Endothelial cell of umbilical vein (primary cell): Measurements from ENCODE around the gene TRPM1. TPM values are rescaled to one million over a fixed set of nuclear protein-coding genes. Genes with fewer than 3 reads are reported as not detected.

Experiments
- BruUV-seq: library from RNA; stranded (reverse); fragments of 400-500 nt; replicated peaks from 2 replicates; lab custom pipeline; 2021; lab: Mats Ljungman, UMichigan
- CTCF ChIA-PET: fragments of 300-600, 350-600 bp; sonication (Branson Sonifier 250); formaldehyde crosslinking; loops from one replicate; lab custom pipeline; 2021; ENCODE audit warnings: antibody characterized with exemption, inconsistent platforms; lab: Charles Lee
- POLR2A ChIA-PET: fragments of 300-600, 350-600 bp; sonication (Branson Sonifier 250); formaldehyde crosslinking; loops from one replicate; lab custom pipeline; 2021; ENCODE audit warnings: antibody characterized with exemption, inconsistent platforms; lab: Charles Lee
- DNase-seq: peaks from one replicate; pipeline ENCODE4 v3.0.0-alpha.2; 2011; ENCODE audit warnings: low read depth, low spot score
- FAIRE-seq: peaks from 2 replicates; lab custom pipeline; 2011; peaks lifted over from hg19 to GRCh38; lab: Jason Lieb, UNC
- H2AFZ ChIP-seq: 2 replicates; pipeline ENCODE4 v1.6.0; 2012; ENCODE audit warnings: low read depth, low read length, control low read depth, inconsistent platforms
- H3K27ac ChIP-seq: 2 replicates; pipeline ENCODE4 v1.5.1; 2011; ENCODE audit warnings: low read depth, mild to moderate bottlenecking, control low read depth, low read length, moderate library complexity; ENCODE audit not compliant: insufficient read depth
- H3K27me3 ChIP-seq, 2 experiments: 2 replicates each; pipeline versions ENCODE4 v1.6.0 to v1.6.1; 2011; ENCODE audit warnings: low read length in 2 of 2, mixed read lengths in 1 of 2; ENCODE audit not compliant: control insufficient read depth in 2 of 2, insufficient read depth in 2 of 2
- H3K36me3 ChIP-seq, 2 experiments: 2 replicates in 1 of 2; 3 replicates in 1 of 2; pipeline ENCODE4 v1.5.1; 2011; ENCODE audit warnings: low read length in 2 of 2, mild to moderate bottlenecking in 1 of 2, moderate library complexity in 1 of 2; ENCODE audit not compliant: control insufficient read depth in 2 of 2, insufficient read depth in 2 of 2; ENCODE audit errors: extremely low read depth in 1 of 2
- H3K4me1 ChIP-seq: 3 replicates; pipeline ENCODE4 v1.5.1; 2011; ENCODE audit warnings: mild to moderate bottlenecking, low read length; ENCODE audit not compliant: control insufficient read depth, insufficient read depth; ENCODE audit errors: extremely low read depth
- H3K4me2 ChIP-seq: 2 replicates; pipeline ENCODE4 v1.6.1; 2011; ENCODE audit warnings: low read length, control low read depth, mixed read lengths; ENCODE audit not compliant: insufficient read depth
- H3K4me3 ChIP-seq, 3 experiments: fragments of 200-600 bp in 1 of 3; sonication (generic), shearing (Covaris generic) in 1 of 3; replicated peaks in 1 of 3; 2 replicates each; pipeline ENCODE4 v1.5.1; 2011 to 2016; ENCODE audit warnings: control low read depth in 3 of 3, low read length in 3 of 3, mild to moderate bottlenecking in 2 of 3, inconsistent platforms in 1 of 3, low read depth in 1 of 3, moderate library complexity in 1 of 3; ENCODE audit not compliant: insufficient read depth in 1 of 3
- H3K79me2 ChIP-seq: 2 replicates; pipeline ENCODE4 v1.6.0; 2012; ENCODE audit warnings: low read length, inconsistent platforms; ENCODE audit not compliant: control insufficient read depth, insufficient read depth
- H3K9ac ChIP-seq: replicated peaks from 2 replicates; pipeline ENCODE3; 2011; ENCODE audit warnings: low read length, control low read depth; ENCODE audit not compliant: insufficient read depth; ENCODE audit errors: extremely low read depth
- H3K9me1 ChIP-seq: replicated peaks from 3 replicates; pipeline ENCODE4 v1.6.0; 2011; ENCODE audit warnings: mild to moderate bottlenecking, low read length; ENCODE audit not compliant: control insufficient read depth, insufficient read depth; ENCODE audit errors: extremely low read depth
- H3K9me3 ChIP-seq: replicated peaks from 2 replicates; pipeline ENCODE4 v1.5.1; 2012; ENCODE audit warnings: low read length, inconsistent platforms; ENCODE audit not compliant: control insufficient read depth, insufficient read depth
- H4K20me1 ChIP-seq: replicated peaks from 2 replicates; pipeline ENCODE3; 2011; ENCODE audit warnings: mild to moderate bottlenecking, low read length; ENCODE audit not compliant: control insufficient read depth, insufficient read depth; ENCODE audit errors: extremely low read depth
- FOS ChIP-seq: IDR thresholded peaks from 2 replicates; pipeline ENCODE4 v1.6.1; 2011; ENCODE audit warnings: mild to moderate bottlenecking, low read length, moderate library complexity, borderline replicate concordance; ENCODE audit not compliant: insufficient read depth
- GATA2 ChIP-seq: IDR thresholded peaks from 2 replicates; pipeline ENCODE4 v1.7.0; 2011; ENCODE audit warnings: low read depth, mild to moderate bottlenecking, moderate library complexity, mixed read lengths, low read length; ENCODE audit not compliant: insufficient read length, insufficient read depth
- MAX ChIP-seq: IDR thresholded peaks from 2 replicates; pipeline ENCODE4 v1.6.1; 2011; ENCODE audit not compliant: insufficient read depth, insufficient read length
- MYC ChIP-seq: IDR thresholded peaks from one replicate; pipeline ENCODE4 v1.6.1; 2011; ENCODE audit warnings: mild to moderate bottlenecking, low read depth, low read length
- POLR2A ChIP-seq: IDR thresholded peaks from 2 replicates; pipeline ENCODE4 v1.6.1; 2012; ENCODE audit warnings: low read depth, mild to moderate bottlenecking, control low read depth, low read length
- POLR2AphosphoS5 ChIP-seq: IDR thresholded peaks from 2 replicates; pipeline ENCODE4 v1.6.1; 2012; ENCODE audit warnings: low read depth, mild to moderate bottlenecking, control low read depth, low read length, moderate library complexity; ENCODE audit not compliant: insufficient read depth
- dilution Hi-C: fragments of 300-500 bp; cut with MboI; formaldehyde crosslinking; loops from one replicate; pipeline ENCODE4 v1.15.0; 2019; ENCODE audit warnings: low sequenced_read_pairs; ENCODE audit not compliant: extremely low pct_ligation_motif_present
- intact Hi-C: fragments of 100-400 bp; cut with micrococcal nuclease; formaldehyde crosslinking; loops from one replicate; pipeline ENCODE4 v1.10.0; 2022
- polyA plus RNA-seq, 4 experiments: library from polyadenylated mRNA; depleted of rRNA in 3 of 4; stranded (reverse) in 3 of 4; unstranded in 1 of 4; fragments of >200 nt; gene quantifications; 2 replicates each; pipeline versions ENCODE4 v1.2.1 to v1.2.3, GENCODE V29; 2011 to 2012; ENCODE audit warnings: missing spikeins in 1 of 4
- total RNA-seq: library from RNA; stranded (reverse); gene quantifications from 2 replicates; pipeline ENCODE4 v1.2.3, GENCODE V29; 2021

TRPM1 gene
- total and polyA plus RNA-seq, 2 donors (not counting 3 experiments of a cell fraction or from before 2014, with no cell fraction given): 0.19 TPM; not detected in 1

GRCh38 chr15:31104003-31104402 lies 2.5 kb upstream of the TRPM1 start:
- H3K9me3 ChIP-seq: no peaks in the 10 kb centered on the region
- no peak overlapping the region for H3K4me2 ChIP-seq
- no peak overlapping the region for H2AFZ ChIP-seq
- intact Hi-C loops (no loop called here), dilution Hi-C loops (no loop called here)
- no peak overlapping the region for H3K9ac ChIP-seq
- DNase-seq (no peak), FAIRE-seq (no peak)
- H3K27ac ChIP-seq: no peak overlapping the region
- peaks cover 3% of the 10 kb centered on the region in 2 experiments for H3K27me3 ChIP-seq
- H3K4me1 ChIP-seq: peaks cover 5% of the 10 kb centered on the region
- no peaks in the 10 kb centered on the region for H3K9me1 ChIP-seq
- no peak overlapping the region for H3K4me3 ChIP-seq
- no TSS peak for BruUV-seq
- ChIA-PET CTCF (interaction anchor here (0.6 to 2.4 kb wide), 2 partner anchors 26 to 97 kb away, joined by 3 to 8 read pairs; no protein-coding TSS in a partner anchor), POLR2A (interaction anchor here (0.7 kb wide), 1 partner anchor 113 kb away, joined by 3 read pairs; the partner anchor contains the start of gene MTMR10)
- no peaks in the 10 kb centered on the region for H4K20me1 ChIP-seq
- no peaks in the 10 kb centered on the region for H3K79me2 ChIP-seq
- no peaks in the 10 kb centered on the region for H3K36me3 ChIP-seq
- no peak for TF ChIP-seq MYC
- no peak for TF ChIP-seq FOS
- no peak for TF ChIP-seq GATA2

- Histone ChIP-seq H2AFZ (no peak overlapping the region), H3K4me1 (peaks cover 5% of the 10 kb centered on the region), H3K4me2 (no peak overlapping the region), H3K9me3 (no peaks in the 10 kb centered on the region), H3K27ac (no peak overlapping the region), H3K4me3 (no peak overlapping the region), H3K27me3 (peaks cover 3% of the 10 kb centered on the region in 2 experiments), H3K36me3 (no peaks in the 10 kb centered on the region), H3K9me1 (no peaks in the 10 kb centered on the region), H3K79me2 (no peaks in the 10 kb centered on the region), H3K9ac (no peak overlapping the region), H4K20me1 (no peaks in the 10 kb centered on the region)
- POLR2A ChIA-PET: no interaction called here
- TF ChIP-seq POLR2AphosphoS5 (no peak), MAX (no peak), POLR2A (no peak)
- CTCF ChIA-PET: interaction anchor here (3.1 kb wide), 1 partner anchor 26 kb away, joined by 14 read pairs; no protein-coding TSS in a partner anchor
- no peak for DNase-seq
- dilution Hi-C loops (no loop called here), intact Hi-C loops (no loop called here)
- FAIRE-seq: no peak
- no TSS peak for BruUV-seq
These were observed 1.1 kb upstream of the TRPM1 start for GRCh38 chr15:31102374-31103342.
